COLO668 (cell line): ENCODE results near the gene PRKAG2.

Source experiments
- DNase-seq: peaks from one replicate; lab custom pipeline; 2025; ENCODE audit not compliant: unreplicated experiment; lab: John Stamatoyannopoulos, UW

PRKAG2 gene

GRCh38 chr7:151570366-151570915 is 306.5 kb downstream of the PRKAG2 start:
- DNase-seq, result no peak

- no peak for DNase-seq
Measured at GRCh38 chr7:151568956-151569940, 307.7 kb downstream of the PRKAG2 start.

- no peak for DNase-seq
Measured at GRCh38 chr7:151566897-151567320, 310.0 kb downstream of the PRKAG2 start.

- DNase-seq, result no peak
Measured at GRCh38 chr7:151565541-151565940, 311.4 kb downstream of the PRKAG2 start.

GRCh38 chr7:151560243-151560642 is 316.7 kb downstream of the PRKAG2 start:
- no peak for DNase-seq

- no peak for DNase-seq
Measured at GRCh38 chr7:151559557-151560183, 317.2 kb downstream of the PRKAG2 start.

- no peak for DNase-seq
Measured at GRCh38 chr7:151558575-151558974, 318.3 kb downstream of the PRKAG2 start.

- no peak for DNase-seq
Measured at GRCh38 chr7:151556592-151556991, 320.3 kb downstream of the PRKAG2 start.

GRCh38 chr7:151553356-151553755 is 323.6 kb downstream of the PRKAG2 start:
- peak; percentile 18 for DNase-seq

GRCh38 chr7:151552352-151553028 is 324.4 kb downstream of the PRKAG2 start:
- DNase-seq, result peak; percentile 89

- no peak for DNase-seq
Measured at GRCh38 chr7:151551820-151552219, 325.1 kb downstream of the PRKAG2 start.

- peak; percentile 30 for DNase-seq
Measured at GRCh38 chr7:151550656-151551286, 326.1 kb downstream of the PRKAG2 start.

GRCh38 chr7:151549644-151550043 is 327.3 kb downstream of the PRKAG2 start:
- no peak for DNase-seq

- DNase-seq, result no peak
Measured at GRCh38 chr7:151549083-151549482, 327.8 kb downstream of the PRKAG2 start.

GRCh38 chr7:151544183-151544582 is 332.7 kb downstream of the PRKAG2 start:
- DNase-seq, result no peak

GRCh38 chr7:151542606-151543130 is 334.2 kb downstream of the PRKAG2 start:
- DNase-seq, result no peak

- DNase-seq, result no peak
Measured at GRCh38 chr7:151541709-151542499, 335.0 kb downstream of the PRKAG2 start.

GRCh38 chr7:151540146-151540545 is 336.8 kb downstream of the PRKAG2 start:
- no peak for DNase-seq

- no peak for DNase-seq
Measured at GRCh38 chr7:151539088-151539671, 337.7 kb downstream of the PRKAG2 start.
